Gastrocnemius medialis (tissue), 4 donors: ENCODE results near the gene LRRFIP1. TPM values are rescaled to one million over a fixed set of nuclear protein-coding genes. Genes with fewer than 3 reads are reported as not detected.
"Not testable (repeated sequence)": the region's sequence is repeated elsewhere in the genome, so short reads cannot be mapped to it uniquely, and the experiment has no call there.

ENCODE experiments used
- ATAC-seq, 2 donors: fragments of 150-250 bp; one replicate each; pipeline ENCODE4 v1.9.1; 2016
- DNase-seq, 2 donors: peaks; one replicate each; pipeline ENCODE4 v3.0.0-alpha.2; 2019
- H3K27ac ChIP-seq, 4 donors: fragments of 200-600 bp; sonication (generic); 1 replicate in 1 of 4; 2 replicates in 3 of 4; pipeline ENCODE4 v1.5.1; 2016 to 2018; ENCODE audit warnings: mild to moderate bottlenecking in 2 of 4, moderate library complexity in 1 of 4
- H3K27me3 ChIP-seq, 3 donors: fragments of 200-600 bp; sonication (generic) in 2 of 3; 1 replicate in 1 of 3; 2 replicates in 2 of 3; pipeline versions ENCODE4 v1.5.1 to v1.6.0; 2016 to 2019; ENCODE audit warnings: mild to moderate bottlenecking in 1 of 3, moderate library complexity in 1 of 3
- H3K36me3 ChIP-seq, 2 donors: fragments of 200-600 bp; sonication (generic) in 1 of 2; one replicate each; pipeline ENCODE4 v1.5.1; 2017 to 2018
- H3K4me1 ChIP-seq, 2 donors: fragments of 200-600 bp; sonication (generic) in 1 of 2; one replicate each; pipeline ENCODE4 v1.5.1; 2016 to 2017; ENCODE audit warnings: mild to moderate bottlenecking in 2 of 2
- H3K4me3 ChIP-seq, 4 donors: fragments of 200-600 bp; sonication (generic) in 3 of 4; 1 replicate in 1 of 4; 2 replicates in 3 of 4; pipeline ENCODE4 v1.5.1; 2016 to 2019; ENCODE audit warnings: mild to moderate bottlenecking in 2 of 4
- H3K9me3 ChIP-seq, 3 donors: fragments of 200-600 bp; sonication (generic) in 2 of 3; 1 replicate in 1 of 3; 2 replicates in 2 of 3; pipeline ENCODE4 v1.5.1; 2016 to 2019
- CTCF ChIP-seq, 5 experiments: fragments of 450-650 bp in 3 of 5; fragments of 200-600 bp in 2 of 5; sonication (generic) in 2 of 5; IDR thresholded peaks in 4 of 5; conservative IDR thresholded peaks in 1 of 5; 1 replicate in 4 of 5; 2 replicates in 1 of 5; pipeline ENCODE4 v1.5.1; 2016 to 2019; ENCODE audit warnings: antibody characterized with exemption in 5 of 5, mild to moderate bottlenecking in 3 of 5, moderate library complexity in 3 of 5
- POLR2A ChIP-seq, 2 donors: fragments of 450-650 bp; IDR thresholded peaks; one replicate each; pipeline ENCODE4 v1.6.1; 2017; ENCODE audit warnings: antibody characterized with exemption in 2 of 2, mild to moderate bottlenecking in 2 of 2, moderate library complexity in 2 of 2
- in situ Hi-C, 4 donors: fragments of 200-750 bp; cut with MboI; loops; one replicate each; pipeline versions ENCODE4 v1.15.0 to v1.8.0; 2017; ENCODE audit warnings: low sequenced_read_pairs in 4 of 4
- intact Hi-C: fragments of 100-400 bp; cut with DNase I; formaldehyde crosslinking; loops from one replicate; pipeline ENCODE4 v1.15.1; 2023; ENCODE audit warnings: low total_unique reads
- total RNA-seq, 4 donors: library from RNA; depleted of rRNA; stranded (reverse); fragments of >200 nt; gene quantifications; one replicate each; pipeline versions ENCODE4 v1.1.0 to v1.2.3, GENCODE V29; 2016

LRRFIP1 gene
- total RNA-seq, 4 donors from 2014 or later = 37.9 to 74.1 (median 54.0) TPM

DNA sequence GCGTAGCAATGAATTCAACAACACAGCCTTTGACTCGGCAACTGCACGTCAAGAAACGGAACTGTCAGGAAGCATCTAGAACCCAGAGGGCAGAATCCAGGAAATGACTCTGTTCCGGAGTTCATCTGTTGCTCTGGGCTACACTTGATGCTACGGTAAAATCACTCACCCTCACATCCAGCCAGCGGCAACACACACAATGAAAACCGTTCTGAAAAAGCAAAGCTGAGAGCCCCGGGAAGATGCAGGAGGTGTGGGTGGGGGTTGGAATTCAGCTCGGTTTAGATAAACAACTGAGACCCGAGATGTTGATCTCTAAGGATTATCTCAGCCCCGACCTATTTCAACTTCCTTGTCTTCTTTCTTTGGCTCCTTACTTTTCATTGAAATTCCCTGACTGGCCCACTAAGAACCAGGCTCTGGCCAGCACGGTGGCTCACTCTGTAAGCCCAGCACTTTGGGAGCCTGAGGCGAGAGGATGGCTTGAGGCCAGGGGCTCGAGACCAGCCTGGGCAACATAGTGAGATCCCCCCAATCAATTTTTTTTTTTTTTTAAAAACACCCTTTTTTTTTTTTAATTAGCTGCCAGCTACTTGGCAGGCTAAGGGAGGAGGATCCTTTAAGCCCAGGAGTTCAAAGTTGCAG lies 23.5 kb upstream of the LRRFIP1 start:
- in situ Hi-C loops = loop anchor here in 1 of 4 donors (5.0 kb wide), 1 partner anchor 138 kb away; no protein-coding TSS in a partner anchor
- H3K4me1 ChIP-seq = peaks cover 16 to 18% of the 10 kb centered on the region in 2 donors
- H3K4me3 ChIP-seq = peak overlapping the region in 1 of 4 donors; percentile 5
- intact Hi-C loops = no loop called here
- no peaks in the 10 kb centered on the region for H3K27me3 ChIP-seq
- peak in 1 of 2 donors; percentile 51 for TF ChIP-seq POLR2A (IDR thresholded peaks at IDR 0.05)
- TF ChIP-seq CTCF (IDR thresholded peaks at IDR 0.05 in 4 of 5, conservative IDR thresholded peaks at IDR 0.05 in 1 of 5) = no peak
- H3K36me3 ChIP-seq = no peaks in the 10 kb centered on the region
- H3K27ac ChIP-seq = peak overlapping the region in 2 of 4 donors; percentile 46 to 57
- no peaks in the 10 kb centered on the region for H3K9me3 ChIP-seq
- ATAC-seq (no peak), DNase-seq (no peak)

- in situ Hi-C loops (loop anchor here in 1 of 4 donors (5.0 kb wide), 1 partner anchor 138 kb away; no protein-coding TSS in a partner anchor), intact Hi-C loops (no loop called here)
- H3K27ac ChIP-seq = peak overlapping the region in 1 of 4 donors; percentile 46
- H3K9me3 ChIP-seq = no peaks in the 10 kb centered on the region
- peaks cover 16 to 18% of the 10 kb centered on the region in 2 donors for H3K4me1 ChIP-seq
- no peaks in the 10 kb centered on the region for H3K36me3 ChIP-seq
- ATAC-seq = no peak
- no peak for TF ChIP-seq CTCF (IDR thresholded peaks at IDR 0.05 in 4 of 5, conservative IDR thresholded peaks at IDR 0.05 in 1 of 5)
- TF ChIP-seq POLR2A (IDR thresholded peaks at IDR 0.05) = no peak
- no peak overlapping the region for H3K4me3 ChIP-seq
- no peaks in the 10 kb centered on the region for H3K27me3 ChIP-seq
- DNase-seq = no peak
These were observed 23.0 kb upstream of the LRRFIP1 start for GRCh38 chr2:237604391-237604790.

DNA sequence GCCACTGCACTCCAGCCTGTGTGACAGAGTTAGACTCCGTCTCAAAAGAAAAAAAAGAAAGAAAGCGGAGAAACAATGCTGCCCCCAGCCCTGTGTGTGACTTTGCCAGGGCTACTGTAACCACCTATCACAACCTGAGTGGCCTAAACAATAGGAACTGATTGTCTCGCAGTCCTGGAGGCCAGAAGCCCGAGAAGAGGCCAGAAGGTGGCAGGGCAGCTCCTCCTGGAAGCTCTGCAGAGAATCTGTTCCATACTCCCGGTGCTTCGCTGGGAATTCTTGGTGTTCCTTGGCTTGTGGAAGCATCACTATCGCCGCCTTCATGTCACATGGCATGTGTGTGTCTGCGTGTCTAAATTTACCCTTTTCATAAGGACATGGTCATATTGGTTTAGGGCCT lies 22.4 kb upstream of the LRRFIP1 start:
- H3K4me1 ChIP-seq = peaks cover 10 to 13% of the 10 kb centered on the region in 2 donors
- no peaks in the 10 kb centered on the region for H3K27me3 ChIP-seq
- intact Hi-C loops (no loop called here), in situ Hi-C loops (loop anchor here in 1 of 4 donors (5.0 kb wide), 1 partner anchor 137 kb away; no protein-coding TSS in a partner anchor)
- TF ChIP-seq POLR2A (IDR thresholded peaks at IDR 0.05) (no peak), CTCF (IDR thresholded peaks at IDR 0.05 in 4 of 5, conservative IDR thresholded peaks at IDR 0.05 in 1 of 5) (peak in 3 of 5 experiments; percentile 19 to 33 (median 26))
- H3K9me3 ChIP-seq = no peaks in the 10 kb centered on the region
- no peak overlapping the region for H3K4me3 ChIP-seq
- ATAC-seq (no peak), DNase-seq (no peak)
- H3K27ac ChIP-seq = no peak overlapping the region
- H3K36me3 ChIP-seq = no peaks in the 10 kb centered on the region

DNA sequence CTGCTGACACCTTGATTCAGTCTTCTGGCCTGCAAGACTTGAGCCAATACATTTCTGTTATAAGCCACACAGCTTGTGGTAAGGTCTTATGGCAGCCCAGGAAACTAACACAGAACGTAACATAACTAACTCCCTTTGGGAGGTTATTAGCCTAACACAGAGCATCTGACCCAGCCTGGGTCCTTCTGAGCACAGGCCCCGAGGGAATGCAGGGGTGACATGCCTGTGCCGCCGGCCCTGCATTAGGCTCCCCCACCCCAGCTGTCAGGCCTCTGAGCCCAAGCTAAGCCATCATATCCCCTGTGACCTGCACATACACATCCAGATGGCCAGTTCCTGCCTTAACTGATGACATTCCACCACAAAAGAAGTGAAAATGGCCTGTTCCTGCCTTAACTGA lies 20.9 kb upstream of the LRRFIP1 start:
- H3K4me1 ChIP-seq, ATAC-seq, H3K4me3 ChIP-seq, in situ Hi-C loops, DNase-seq, H3K9me3 ChIP-seq, intact Hi-C loops, H3K27me3 ChIP-seq, H3K27ac ChIP-seq, H3K36me3 ChIP-seq: not testable (repeated sequence)

GRCh38 chr2:237612527-237613357 lies 14.6 kb upstream of the LRRFIP1 start:
- in situ Hi-C loops (no loop called here), intact Hi-C loops (no loop called here)
- Histone ChIP-seq H3K27me3 (no peaks in the 10 kb centered on the region), H3K9me3 (no peaks in the 10 kb centered on the region), H3K4me3 (no peak overlapping the region), H3K4me1 (peaks cover 20 to 21% of the 10 kb centered on the region in 2 donors), H3K27ac (no peak overlapping the region), H3K36me3 (no peaks in the 10 kb centered on the region)
- ATAC-seq (no peak), DNase-seq (no peak)
- TF ChIP-seq CTCF (IDR thresholded peaks at IDR 0.05 in 4 of 5, conservative IDR thresholded peaks at IDR 0.05 in 1 of 5) (no peak), POLR2A (IDR thresholded peaks at IDR 0.05) (no peak)
